SK-N-DZ (cell line): ENCODE measurements around the gene PELI1.
A peak's percentile ranks its signal among the peaks of the same experiment; 100 is the strongest.
"Not testable (repeated sequence)": the region's sequence is repeated elsewhere in the genome, so short reads cannot be mapped to it uniquely, and the experiment has no call there.

Source experiments
- DNase-seq: peaks from one replicate; pipeline ENCODE4 v3.0.0-alpha.2; 2015; ENCODE audit warnings: low spot score

PELI1 gene

DNA sequence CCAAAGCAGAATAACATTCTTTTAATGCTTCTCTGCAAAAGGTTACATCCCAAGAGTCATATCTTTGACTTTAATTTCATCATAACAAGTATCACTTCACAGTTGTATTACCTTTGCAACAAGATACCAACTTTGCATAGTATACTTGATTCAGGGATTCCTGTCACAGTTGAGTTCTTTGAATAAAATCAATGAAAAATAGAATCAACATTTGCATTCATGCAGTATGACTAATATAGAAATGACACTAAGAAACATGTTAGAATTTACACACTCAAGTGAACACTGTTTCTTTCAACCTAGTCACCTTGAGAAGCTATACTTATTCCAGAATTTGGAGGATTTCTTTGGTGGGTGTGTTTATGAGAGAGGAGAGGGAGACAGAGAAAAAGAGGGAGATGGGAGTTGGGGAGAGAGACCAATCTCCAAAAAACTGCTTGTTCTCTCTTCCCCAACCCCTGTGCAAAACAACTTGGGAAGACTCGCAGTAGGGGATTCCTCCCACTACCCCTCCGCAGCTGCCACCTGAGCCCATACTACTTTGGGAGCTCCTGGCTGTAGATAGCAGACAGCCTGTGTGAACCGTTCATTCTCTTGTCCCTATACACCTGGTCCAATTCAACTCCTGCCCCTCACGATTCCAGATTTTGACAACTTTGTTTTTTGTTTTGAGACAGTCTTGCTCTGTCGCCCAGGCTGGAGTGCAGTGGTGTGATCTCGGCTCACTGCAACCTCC is 57.7 kb downstream of the PELI1 start:
- DNase-seq = no peak

DNA sequence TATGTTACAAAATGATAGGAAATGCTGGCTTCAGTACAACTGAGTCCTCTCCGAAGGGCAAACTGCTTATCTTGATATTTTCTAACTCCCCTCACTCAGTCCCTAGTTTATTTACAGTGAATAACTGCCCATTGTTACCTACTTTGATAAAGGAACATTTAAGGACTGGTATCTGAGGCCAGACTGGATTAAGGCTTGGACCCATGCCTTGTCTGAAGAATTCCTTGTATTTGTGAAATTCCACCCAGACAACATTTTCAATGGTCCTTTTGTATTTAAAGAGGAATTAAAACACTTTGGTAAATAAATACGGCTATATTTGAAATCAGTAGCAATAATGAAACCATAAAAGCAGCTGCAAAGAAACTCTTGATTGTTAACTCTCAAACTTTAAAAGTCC is 58.3 kb downstream of the PELI1 start:
- no peak for DNase-seq

DNA sequence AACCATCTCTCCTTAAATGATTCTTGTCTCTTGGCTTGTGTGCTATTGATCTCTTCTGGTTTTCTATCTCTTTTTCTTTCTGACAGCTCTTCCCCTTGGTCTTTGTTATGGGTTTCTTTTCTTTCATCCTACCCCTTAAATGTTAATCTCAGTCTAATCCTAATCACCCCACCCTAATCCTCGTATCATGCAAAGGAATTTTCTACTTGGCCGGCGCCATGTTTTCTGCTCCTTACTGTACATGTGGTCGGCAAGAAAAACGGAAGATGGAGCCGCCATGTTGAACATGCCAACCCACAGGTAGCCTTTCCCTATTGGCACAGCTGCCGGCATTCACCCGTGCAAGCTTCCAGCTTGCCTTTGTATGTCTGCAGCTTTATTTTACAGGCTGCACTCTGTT is 63.2 kb downstream of the PELI1 start:
- DNase-seq = no peak

- DNase-seq = no peak
Measured at GRCh38 chr2:64080179-64080578, 64.0 kb downstream of the PELI1 start.

DNA sequence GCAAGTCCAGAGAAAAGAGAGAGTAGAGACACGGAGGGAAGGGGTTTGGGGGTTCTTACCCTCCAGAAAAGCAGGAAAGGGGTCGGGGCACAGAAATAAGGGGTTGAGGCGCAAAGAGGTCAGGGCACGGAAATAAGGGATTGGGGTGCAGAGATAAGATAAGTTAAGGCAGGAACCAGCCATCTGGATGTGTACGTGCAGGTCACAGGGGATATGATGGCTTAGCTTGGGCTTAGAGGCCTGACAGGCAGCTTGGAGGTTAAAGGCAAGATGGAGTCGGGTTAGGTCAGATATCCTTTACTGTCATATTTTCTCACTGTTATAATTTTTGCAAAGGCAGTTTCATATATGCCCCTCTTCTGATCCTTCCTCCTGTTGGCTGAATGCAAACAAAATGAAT is 64.5 kb downstream of the PELI1 start:
- not testable (repeated sequence) for DNase-seq

DNA sequence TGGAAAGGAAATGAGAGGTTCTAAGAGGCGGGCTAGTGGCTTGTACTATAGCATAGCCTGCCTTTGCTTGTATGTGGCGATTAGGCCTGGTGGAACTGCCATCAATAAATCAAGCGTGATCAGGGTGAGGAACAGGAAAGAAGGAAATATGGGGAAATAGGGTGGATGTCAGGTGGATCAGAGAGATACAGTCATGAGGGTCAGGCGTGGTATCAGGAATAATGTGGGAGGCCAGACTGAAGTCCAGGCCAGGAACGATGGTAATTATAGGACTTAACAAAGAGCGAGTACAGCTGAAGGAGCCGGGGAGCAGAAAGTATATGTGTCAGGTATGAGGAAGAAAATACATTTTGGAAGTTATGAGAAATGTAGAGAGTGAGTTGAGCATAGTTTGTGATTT is 67.4 kb downstream of the PELI1 start:
- not testable (repeated sequence) for DNase-seq

DNA sequence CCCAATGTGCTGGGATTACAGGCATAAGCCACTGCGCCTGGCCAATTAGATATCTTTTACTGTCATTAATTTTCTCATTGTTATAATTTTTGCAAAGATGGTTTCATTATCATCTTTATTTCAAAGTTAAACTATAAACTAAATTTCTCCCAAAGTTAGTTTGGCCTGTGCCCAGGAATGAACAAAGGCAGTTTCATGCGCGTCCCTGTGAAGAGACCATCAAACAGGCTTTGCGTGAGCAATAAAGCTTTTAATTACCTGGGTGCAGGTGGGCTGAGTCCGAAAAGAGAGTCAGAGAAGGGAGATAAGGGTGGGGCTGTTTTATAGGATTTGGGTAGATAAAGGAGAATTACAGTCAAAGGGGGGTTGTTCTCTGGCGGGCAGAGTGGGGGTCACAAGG is 69.6 kb downstream of the PELI1 start:
- not testable (repeated sequence) for DNase-seq

DNA sequence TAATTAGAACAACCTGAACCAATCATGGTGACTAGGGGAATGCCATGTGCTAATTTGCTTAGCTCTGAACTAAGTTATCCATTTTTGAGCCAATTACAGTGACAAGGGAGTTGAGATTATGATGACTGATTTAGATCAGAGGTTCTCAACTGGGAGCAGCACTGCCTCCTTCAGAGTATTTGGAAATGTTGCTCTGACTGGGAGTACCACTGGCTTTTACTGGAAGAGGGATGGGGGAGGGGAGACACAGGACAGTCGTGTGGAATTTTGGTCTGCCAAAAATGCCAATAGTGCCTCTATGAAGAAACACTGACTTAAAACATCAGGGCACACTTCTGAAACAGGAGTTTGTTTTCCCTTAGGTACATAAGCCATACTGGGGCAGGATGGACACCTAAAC is 76.9 kb downstream of the PELI1 start:
- no peak for DNase-seq

DNA sequence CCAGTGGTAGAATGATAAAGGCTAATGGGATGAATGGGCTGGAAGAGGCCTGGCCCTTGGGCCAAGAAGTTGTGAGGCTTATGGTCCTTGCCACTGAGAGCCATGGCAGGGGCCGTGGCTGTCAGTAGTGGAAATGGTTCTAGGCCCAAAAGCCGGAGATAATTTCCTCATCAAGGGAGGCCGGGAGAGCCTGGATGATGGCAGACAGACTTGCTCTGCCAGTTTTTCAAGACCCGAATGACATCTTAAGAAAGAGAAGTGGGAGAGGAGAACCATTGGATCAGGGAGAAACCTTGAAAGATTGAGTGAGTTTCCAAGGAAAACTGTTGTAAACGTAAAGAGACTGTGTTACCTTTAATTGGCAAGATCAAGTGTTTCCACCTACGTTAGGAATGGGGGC is 78.7 kb downstream of the PELI1 start:
- DNase-seq = no peak

DNA sequence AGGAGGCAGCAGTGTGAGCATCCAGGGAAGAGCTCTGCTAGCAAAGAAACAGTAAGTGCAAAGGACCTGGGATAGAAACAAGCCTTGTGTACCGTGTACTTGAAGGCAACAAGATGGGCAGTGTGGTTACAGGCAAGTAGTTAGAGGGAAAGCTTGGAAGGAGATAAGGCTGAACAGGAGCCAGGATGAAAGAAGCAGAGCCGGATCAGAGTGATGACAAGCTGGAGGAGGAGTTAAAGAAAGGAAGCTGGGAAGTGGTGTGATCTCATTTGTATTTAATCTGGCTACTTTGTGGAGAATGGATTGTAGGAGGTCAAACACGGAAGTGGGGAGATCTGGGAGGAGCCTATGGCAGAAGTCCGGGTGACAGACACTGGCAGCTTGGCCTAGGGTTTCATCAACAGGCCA is 80.3 kb downstream of the PELI1 start:
- peak; percentile 24 for DNase-seq

DNA sequence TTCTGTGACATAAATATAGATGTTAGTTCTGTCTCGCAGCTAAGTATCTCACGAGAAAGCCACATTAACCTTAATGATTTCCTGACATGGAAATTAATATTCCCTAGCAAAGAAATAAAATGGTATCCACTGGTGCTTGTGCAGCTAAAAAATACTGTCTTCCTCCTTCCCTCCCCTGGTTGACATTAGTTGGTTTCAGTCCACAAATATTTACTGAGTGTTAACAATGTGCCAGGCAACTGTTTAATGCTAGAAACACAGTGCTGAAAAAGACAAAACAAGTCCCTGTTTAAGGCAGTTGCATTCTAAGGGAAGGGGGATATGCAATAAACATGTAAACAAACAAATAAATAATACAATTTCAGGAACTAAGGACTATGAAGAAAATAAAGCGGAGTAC is 80.8 kb downstream of the PELI1 start:
- no peak for DNase-seq

GRCh38 chr2:64062840-64063239 is 81.4 kb downstream of the PELI1 start:
- no peak for DNase-seq

- DNase-seq = no peak
Measured at GRCh38 chr2:64059270-64059669, 85.0 kb downstream of the PELI1 start.

DNA sequence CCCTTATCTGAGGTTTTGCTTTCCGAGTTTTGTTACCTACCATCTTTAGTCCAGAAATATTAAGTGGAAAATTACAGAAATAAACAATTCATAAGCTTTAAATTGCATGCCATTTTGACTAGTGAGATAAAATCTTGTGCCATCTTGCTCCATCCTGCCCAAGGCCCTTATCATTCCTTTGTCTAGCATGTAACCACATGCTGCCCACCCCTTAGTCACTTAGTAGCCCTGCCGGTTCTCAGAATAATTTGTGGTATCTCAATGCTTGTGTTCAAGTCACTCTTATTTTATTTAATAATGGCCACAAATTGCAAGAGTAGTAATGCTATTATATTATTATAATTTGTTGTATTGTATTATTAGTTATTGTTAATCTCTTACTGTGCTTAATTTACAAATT is 88.2 kb downstream of the PELI1 start:
- DNase-seq = no peak

DNA sequence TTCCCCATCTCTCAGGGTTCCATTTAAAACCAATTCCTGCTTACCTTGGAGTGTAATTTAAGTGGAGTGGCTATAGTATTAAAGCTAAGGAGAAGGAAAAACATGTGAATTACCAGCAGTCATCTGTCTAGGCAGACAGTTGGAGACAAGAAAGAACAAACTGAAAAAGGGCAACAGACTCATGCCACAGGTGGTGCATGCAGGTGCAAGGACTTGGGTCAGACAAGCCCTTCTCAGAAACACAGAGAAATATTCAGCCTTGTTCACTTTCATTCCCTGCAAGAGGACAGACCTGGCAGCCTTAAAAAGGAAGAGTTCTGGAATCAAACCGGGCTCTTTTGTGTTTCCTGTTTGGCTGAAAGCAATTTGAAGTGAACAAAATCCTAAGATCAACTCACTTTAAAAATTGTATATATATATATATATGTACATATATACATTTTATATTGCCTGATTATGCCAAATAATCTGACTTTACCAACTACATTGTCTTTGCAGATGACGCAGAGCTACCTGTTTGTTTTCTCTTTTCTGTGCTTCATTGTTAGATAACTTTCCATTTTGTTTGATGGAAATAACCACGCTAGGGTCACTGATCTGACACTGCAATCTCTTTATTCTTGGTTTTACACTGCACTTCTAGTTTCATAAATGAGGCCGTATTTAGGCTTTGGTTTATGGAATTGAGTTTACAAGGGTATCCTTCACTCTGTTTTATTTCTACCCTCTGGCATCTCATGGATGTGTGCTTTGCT is 89.9 kb downstream of the PELI1 start:
- no peak for DNase-seq

- DNase-seq = no peak
Measured at GRCh38 chr2:64052463-64053241, 91.6 kb downstream of the PELI1 start.

DNA sequence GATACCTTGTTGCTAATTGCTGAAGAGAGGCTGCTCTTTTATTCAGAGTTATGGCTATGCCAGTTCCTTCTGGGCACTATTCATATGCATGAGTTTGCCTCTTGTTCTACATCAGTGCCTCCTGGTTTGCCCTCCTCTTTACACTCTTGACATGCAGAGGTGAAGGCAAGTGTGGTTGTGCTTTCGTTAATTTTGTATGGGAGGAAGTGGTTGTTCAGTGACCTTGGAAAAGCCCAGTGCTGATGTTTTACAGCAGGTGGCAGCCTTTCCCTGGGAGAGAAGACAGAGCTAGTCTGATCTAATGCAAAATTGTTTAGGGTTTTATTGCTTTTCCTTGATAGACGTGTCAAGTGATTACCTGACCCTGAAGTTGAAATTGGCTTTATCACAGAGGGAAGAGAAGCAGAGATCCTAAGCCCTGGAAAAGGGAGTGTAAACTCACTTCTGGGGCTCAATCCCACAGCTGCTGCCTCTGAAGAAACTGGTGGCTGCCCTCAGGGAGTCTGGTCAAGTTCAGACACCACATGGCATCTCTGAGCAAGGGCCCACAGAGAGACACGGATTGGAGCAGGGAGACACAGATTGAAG is 94.5 kb downstream of the PELI1 start:
- peak; percentile 66 for DNase-seq

- no peak for DNase-seq
Measured at GRCh38 chr2:64045938-64046337, 98.3 kb downstream of the PELI1 start.
